Tibial artery (tissue), 4 donors: Measurements from ENCODE around the gene PCOLCE2.
A peak's percentile ranks its signal among the peaks of the same experiment; 100 is the strongest.

Source experiments
- DNase-seq, 2 donors: peaks; one replicate each; pipeline ENCODE4 v3.0.0-alpha.2; 2019
- H3K27ac ChIP-seq, 2 donors: fragments of 200-600 bp; sonication (generic) in 1 of 2; 1 replicate in 1 of 2; 2 replicates in 1 of 2; pipeline ENCODE4 v1.5.1; 2018 to 2019; ENCODE audit warnings: mild to moderate bottlenecking in 1 of 2
- H3K27me3 ChIP-seq, 2 donors: fragments of 200-600 bp; sonication (generic) in 1 of 2; one replicate each; pipeline versions ENCODE4 v1.5.1 to v1.6.0; 2016 to 2019
- H3K36me3 ChIP-seq, 3 donors: fragments of 200-600 bp; sonication (generic) in 2 of 3; one replicate each; pipeline ENCODE4 v1.5.1; 2016 to 2019; ENCODE audit warnings: mild to moderate bottlenecking in 2 of 3
- H3K4me1 ChIP-seq, 4 donors: fragments of 200-600 bp; sonication (generic) in 2 of 4; 1 replicate in 3 of 4; 2 replicates in 1 of 4; pipeline ENCODE4 v1.5.1; 2016 to 2019
- H3K4me3 ChIP-seq, 2 donors: fragments of 200-600 bp; sonication (generic) in 1 of 2; 1 replicate in 1 of 2; 2 replicates in 1 of 2; pipeline ENCODE4 v1.5.1; 2018 to 2019; ENCODE audit warnings: mild to moderate bottlenecking in 2 of 2
- H3K9me3 ChIP-seq, 3 donors: fragments of 200-600 bp; sonication (generic) in 1 of 3; one replicate each; pipeline ENCODE4 v1.5.1; 2016 to 2019
- CTCF ChIP-seq, 2 experiments: fragments of 200-600 bp in 1 of 2; fragments of 450-650 bp in 1 of 2; IDR thresholded peaks; one replicate each; pipeline ENCODE4 v1.5.1; 2017 to 2019; ENCODE audit warnings: antibody characterized with exemption in 2 of 2, mild to moderate bottlenecking in 1 of 2, moderate library complexity in 1 of 2
- intact Hi-C: fragments of 100-400 bp; cut with DNase I; formaldehyde crosslinking; loops from one replicate; pipeline ENCODE4 v1.15.0; 2023; ENCODE audit warnings: low total_unique reads

Gene PCOLCE2

GRCh38 chr3:142916605-142917004 is 27.7 kb upstream of the PCOLCE2 start:
- Histone ChIP-seq H3K4me1 (peaks cover 0 to 19% (median 0%) of the 10 kb centered on the region in 4 donors), H3K27ac (no peak overlapping the region), H3K9me3 (no peaks in the 10 kb centered on the region), H3K4me3 (no peak overlapping the region), H3K36me3 (no peaks in the 10 kb centered on the region), H3K27me3 (no peaks in the 10 kb centered on the region)
- no peak for TF ChIP-seq CTCF (IDR thresholded peaks at IDR 0.05)
- intact Hi-C loops = no loop called here
- no peak for DNase-seq

- no peaks in the 10 kb centered on the region for H3K9me3 ChIP-seq
- no peaks in the 10 kb centered on the region for H3K27me3 ChIP-seq
- no peak overlapping the region for H3K4me3 ChIP-seq
- intact Hi-C loops = no loop called here
- H3K36me3 ChIP-seq = no peaks in the 10 kb centered on the region
- peaks cover 0 to 19% (median 0%) of the 10 kb centered on the region in 4 donors for H3K4me1 ChIP-seq
- no peak overlapping the region for H3K27ac ChIP-seq
- no peak for TF ChIP-seq CTCF (IDR thresholded peaks at IDR 0.05)
- DNase-seq = no peak
These were observed 26.8 kb upstream of the PCOLCE2 start for GRCh38 chr3:142915636-142916035.

GRCh38 chr3:142914286-142914811 is 25.5 kb upstream of the PCOLCE2 start:
- DNase-seq = no peak
- Histone ChIP-seq H3K4me1 (peaks cover 0 to 27% (median 0%) of the 10 kb centered on the region in 4 donors), H3K9me3 (no peaks in the 10 kb centered on the region), H3K4me3 (no peak overlapping the region), H3K27me3 (no peaks in the 10 kb centered on the region), H3K36me3 (no peaks in the 10 kb centered on the region), H3K27ac (no peak overlapping the region)
- TF ChIP-seq CTCF (IDR thresholded peaks at IDR 0.05) = no peak
- intact Hi-C loops = no loop called here

- H3K4me3 ChIP-seq = no peak overlapping the region
- DNase-seq = no peak
- H3K27me3 ChIP-seq = no peaks in the 10 kb centered on the region
- TF ChIP-seq CTCF (IDR thresholded peaks at IDR 0.05) = no peak
- H3K27ac ChIP-seq = peak overlapping the region; percentile 22 to 46
- H3K4me1 ChIP-seq = peaks cover 0 to 27% (median 0%) of the 10 kb centered on the region in 4 donors
- no peaks in the 10 kb centered on the region for H3K36me3 ChIP-seq
- H3K9me3 ChIP-seq = no peaks in the 10 kb centered on the region
- intact Hi-C loops = no loop called here
These were observed 24.5 kb upstream of the PCOLCE2 start for GRCh38 chr3:142913432-142913831.

GRCh38 chr3:142912402-142913172 is 23.7 kb upstream of the PCOLCE2 start:
- intact Hi-C loops = no loop called here

More at GRCh38 chr3:142912402-142913172, 23.7 kb upstream of the PCOLCE2 start:
- Histone ChIP-seq H3K27ac (peak overlapping the region; percentile 22 to 46), H3K4me1 (peaks cover 0 to 27% (median 0%) of the 10 kb centered on the region in 4 donors), H3K36me3 (no peaks in the 10 kb centered on the region), H3K9me3 (no peaks in the 10 kb centered on the region), H3K4me3 (no peak overlapping the region), H3K27me3 (no peaks in the 10 kb centered on the region)
- no peak for TF ChIP-seq CTCF (IDR thresholded peaks at IDR 0.05)
- no peak for DNase-seq
